B cell (primary cell): ENCODE measurements around the gene FBXO42.

Experiments used
- EZH2 ChIP-seq: IDR thresholded peaks from 2 replicates; pipeline ENCODE4 v1.6.1; 2012; ENCODE audit warnings: borderline replicate concordance, low read depth, mild to moderate bottlenecking, moderate library complexity, low read length; ENCODE audit not compliant: insufficient read depth, poor library complexity, severe bottlenecking
- TF ChIP-seq, protein P1 (sequence below): fragments of 200-600 bp; IDR thresholded peaks from one replicate; pipeline ENCODE4 v1.8.0; 2022; ENCODE audit warnings: antibody characterized with exemption, mild to moderate bottlenecking

DNA sequence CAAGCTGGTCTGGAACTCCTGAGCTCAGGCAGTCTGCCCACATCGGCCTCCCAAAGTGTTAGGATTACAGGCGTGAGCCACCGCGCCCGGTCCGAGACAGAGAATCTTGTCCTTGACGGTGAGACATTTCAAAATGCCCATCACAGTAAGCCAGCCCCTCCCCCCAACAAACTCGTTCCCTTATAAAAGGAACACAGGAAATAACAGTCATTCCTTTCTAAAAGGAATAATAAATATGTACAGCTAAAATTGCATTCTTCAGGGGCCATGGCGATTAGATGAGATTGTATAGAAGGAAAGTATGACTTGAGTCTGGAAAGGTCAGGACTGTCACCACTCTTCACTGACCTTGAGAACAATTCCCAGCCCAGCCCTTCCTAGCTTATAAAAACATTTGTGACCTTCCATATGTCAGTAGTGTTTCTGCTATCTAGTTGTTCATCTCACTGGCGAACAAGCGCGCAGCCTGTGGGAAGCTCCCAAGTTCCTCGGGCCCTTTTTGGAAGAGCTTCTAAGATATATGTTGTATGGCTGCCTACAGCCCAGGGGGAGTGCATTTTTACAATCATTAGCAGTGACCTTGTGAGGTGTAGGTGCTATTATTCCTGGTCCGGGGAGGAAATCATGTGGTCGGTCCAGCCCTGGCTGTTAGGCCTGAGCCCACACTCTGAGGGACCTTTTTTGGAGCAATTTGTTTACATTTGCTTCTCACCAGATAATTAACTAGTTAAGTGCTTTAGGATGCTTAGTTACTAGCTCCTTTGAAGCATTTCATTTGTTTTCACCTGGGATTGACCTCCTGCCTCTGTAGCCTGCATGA is 23.5 kb upstream of the FBXO42 start:
- TF ChIP-seq, protein P1, sequence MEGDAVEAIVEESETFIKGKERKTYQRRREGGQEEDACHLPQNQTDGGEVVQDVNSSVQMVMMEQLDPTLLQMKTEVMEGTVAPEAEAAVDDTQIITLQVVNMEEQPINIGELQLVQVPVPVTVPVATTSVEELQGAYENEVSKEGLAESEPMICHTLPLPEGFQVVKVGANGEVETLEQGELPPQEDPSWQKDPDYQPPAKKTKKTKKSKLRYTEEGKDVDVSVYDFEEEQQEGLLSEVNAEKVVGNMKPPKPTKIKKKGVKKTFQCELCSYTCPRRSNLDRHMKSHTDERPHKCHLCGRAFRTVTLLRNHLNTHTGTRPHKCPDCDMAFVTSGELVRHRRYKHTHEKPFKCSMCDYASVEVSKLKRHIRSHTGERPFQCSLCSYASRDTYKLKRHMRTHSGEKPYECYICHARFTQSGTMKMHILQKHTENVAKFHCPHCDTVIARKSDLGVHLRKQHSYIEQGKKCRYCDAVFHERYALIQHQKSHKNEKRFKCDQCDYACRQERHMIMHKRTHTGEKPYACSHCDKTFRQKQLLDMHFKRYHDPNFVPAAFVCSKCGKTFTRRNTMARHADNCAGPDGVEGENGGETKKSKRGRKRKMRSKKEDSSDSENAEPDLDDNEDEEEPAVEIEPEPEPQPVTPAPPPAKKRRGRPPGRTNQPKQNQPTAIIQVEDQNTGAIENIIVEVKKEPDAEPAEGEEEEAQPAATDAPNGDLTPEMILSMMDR: no peak
- no peak for TF ChIP-seq EZH2
